Measurements from ENCODE around the gene CD209. TPM values are rescaled to one million over a fixed set of nuclear protein-coding genes. Genes with fewer than 3 reads are reported as not detected.

The CD209 gene
- total RNA-seq, 1 donor from 2014 or later = 0.11 TPM

GRCh38 chr19:7787141-7787540 lies 39.8 kb upstream of the CD209 start:
- CTCF ChIA-PET = interaction anchor here (0.9 kb wide), 1 partner anchor 12 kb away, joined by 4 read pairs; no protein-coding TSS in a partner anchor
- intact Hi-C loops (cut with micrococcal nuclease) = loop anchor here (5.0 kb wide), 1 partner anchor 35 kb away; no protein-coding TSS in a partner anchor
- POLR2A ChIA-PET = interaction anchor here (0.7 kb wide), 1 partner anchor 101 kb away, joined by 3 read pairs; no protein-coding TSS in a partner anchor
- H3K4me3 Mint-ChIP-seq = no peak overlapping the region
- ATAC-seq (ENCODE audit: low read depth) (no peak), DNase-seq (no peak)
- H3K27ac Mint-ChIP-seq = no peak overlapping the region
- no peaks in the 10 kb centered on the region for H3K36me3 Mint-ChIP-seq (ENCODE audit: low read depth)
- H3K9me3 Mint-ChIP-seq = peaks cover 2% of the 10 kb centered on the region
- peaks cover 15% of the 10 kb centered on the region for H3K4me1 Mint-ChIP-seq
- no peak for TF ChIP-seq CTCF (IDR thresholded peaks at IDR 0.05)
- H3K27me3 Mint-ChIP-seq = peaks cover 27% of the 10 kb centered on the region

- Mint-ChIP-seq H3K27ac (no peak overlapping the region), H3K9me3 (peaks cover 2% of the 10 kb centered on the region), H3K4me3 (no peak overlapping the region), H3K4me1 (peaks cover 19% of the 10 kb centered on the region), H3K27me3 (peaks cover 31% of the 10 kb centered on the region), H3K36me3 (ENCODE audit: low read depth) (no peaks in the 10 kb centered on the region)
- DNase-seq (no peak), ATAC-seq (ENCODE audit: low read depth) (no peak)
- no peak for TF ChIP-seq CTCF (IDR thresholded peaks at IDR 0.05)
- intact Hi-C loops (cut with micrococcal nuclease) = loop anchor here (5.0 kb wide), 1 partner anchor 33 kb away; no protein-coding TSS in a partner anchor
- ChIA-PET POLR2A (no interaction called here), CTCF (interaction anchor here (1.1 kb wide), 1 partner anchor 30 kb away, joined by 3 read pairs; no protein-coding TSS in a partner anchor)
Observed at GRCh38 chr19:7784856-7785255, 37.5 kb upstream of the CD209 start.

- peaks cover 11% of the 10 kb centered on the region for H3K4me1 Mint-ChIP-seq
- DNase-seq (no peak), ATAC-seq (ENCODE audit: low read depth) (no peak)
- peaks cover 2% of the 10 kb centered on the region for H3K9me3 Mint-ChIP-seq
- POLR2A ChIA-PET = interaction anchor here (1.0 to 1.2 kb wide), 2 partner anchors 9 to 103 kb away, joined by 4 to 5 read pairs; partner anchors contain the start of gene TRAPPC5
- intact Hi-C loops (cut with micrococcal nuclease) = no loop called here
- TF ChIP-seq CTCF (IDR thresholded peaks at IDR 0.05) = no peak
- H3K27me3 Mint-ChIP-seq = peaks cover 25% of the 10 kb centered on the region
- CTCF ChIA-PET = no interaction called here
- H3K27ac Mint-ChIP-seq = no peak overlapping the region
- H3K36me3 Mint-ChIP-seq (ENCODE audit: low read depth) = no peaks in the 10 kb centered on the region
- no peak overlapping the region for H3K4me3 Mint-ChIP-seq
Observed at GRCh38 chr19:7783991-7784423, 36.7 kb upstream of the CD209 start.

- ChIA-PET CTCF (interaction anchor here (1.5 kb wide), 1 partner anchor 18 kb away, joined by 4 read pairs; no protein-coding TSS in a partner anchor), POLR2A (no interaction called here)
- intact Hi-C loops (cut with micrococcal nuclease) = no loop called here
- no peak for ATAC-seq (ENCODE audit: low read depth)
- Mint-ChIP-seq H3K9me3 (peaks cover 2% of the 10 kb centered on the region), H3K27me3 (peaks cover 20% of the 10 kb centered on the region), H3K27ac (no peak overlapping the region), H3K4me1 (peaks cover 15% of the 10 kb centered on the region), H3K4me3 (no peak overlapping the region), H3K36me3 (ENCODE audit: low read depth) (no peaks in the 10 kb centered on the region)
- no peak for DNase-seq
- TF ChIP-seq CTCF (IDR thresholded peaks at IDR 0.05) = no peak
Observed at GRCh38 chr19:7781157-7781556, 33.8 kb upstream of the CD209 start.

GRCh38 chr19:7779631-7780486 lies 32.5 kb upstream of the CD209 start:
- ChIA-PET CTCF (interaction anchor here (0.6 to 1.4 kb wide), 2 partner anchors 20 to 99 kb away, joined by 3 read pairs; partner anchors contain the start of gene TRAPPC5), POLR2A (interaction anchor here (0.7 kb wide), 1 partner anchor 28 kb away, joined by 10 read pairs; no protein-coding TSS in a partner anchor)
- peaks cover 15% of the 10 kb centered on the region for H3K4me1 Mint-ChIP-seq
- DNase-seq = no peak
- TF ChIP-seq CTCF (IDR thresholded peaks at IDR 0.05) = no peak
- H3K27me3 Mint-ChIP-seq = peaks cover 19% of the 10 kb centered on the region
- H3K27ac Mint-ChIP-seq = no peak overlapping the region
- H3K4me3 Mint-ChIP-seq = no peak overlapping the region
- H3K9me3 Mint-ChIP-seq = no peaks in the 10 kb centered on the region
- no peak for ATAC-seq (ENCODE audit: low read depth)
- H3K36me3 Mint-ChIP-seq (ENCODE audit: low read depth) = no peaks in the 10 kb centered on the region
- intact Hi-C loops (cut with micrococcal nuclease) = no loop called here
